ENCODE measurements around the gene MAD1L1. TPM values are rescaled to one million over a fixed set of nuclear protein-coding genes. Genes with fewer than 3 reads are reported as not detected.

MAD1L1 gene
- total and polyA plus RNA-seq, 10 donors, result 47.3 to 118 (median 68.2) TPM

DNA sequence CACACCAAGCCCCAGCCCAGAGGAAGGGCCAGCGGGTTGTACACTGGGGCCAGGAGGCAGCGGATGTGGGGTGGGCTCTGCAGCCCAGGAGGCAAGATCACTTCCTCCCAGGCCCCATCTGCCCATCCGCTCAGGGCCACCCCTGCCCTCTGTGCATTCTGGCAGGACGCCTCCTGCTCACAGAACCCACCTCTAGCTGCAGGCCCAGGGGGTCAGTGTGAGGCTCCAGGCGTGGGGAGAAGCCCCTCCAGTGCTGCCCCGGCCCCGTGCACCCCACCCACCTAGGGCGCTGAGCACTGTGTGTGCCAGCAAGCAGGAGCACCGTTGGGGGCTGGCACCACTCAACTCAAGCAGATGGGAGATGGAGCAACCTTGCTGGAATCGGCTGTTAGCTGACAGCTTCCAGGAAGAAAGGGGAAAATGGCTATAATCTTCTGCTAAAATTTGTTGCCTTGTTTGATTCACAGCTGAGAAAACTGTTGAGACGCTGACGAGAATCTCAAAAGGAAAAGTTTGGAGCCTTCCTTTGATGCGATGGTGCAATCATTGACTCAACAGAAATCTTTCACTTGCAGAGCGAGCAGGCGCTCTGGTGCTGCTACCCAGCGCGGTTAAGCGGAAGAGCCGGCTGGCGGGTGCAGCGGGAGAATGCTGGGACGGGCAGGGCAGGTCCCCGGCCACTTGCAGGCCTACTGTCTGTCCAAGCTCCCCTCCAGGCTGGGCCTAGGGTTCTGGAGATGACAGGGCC lies 286.5 kb downstream of the MAD1L1 start:
- 75 to 93% (median 81%) methylated on average over 17 to 23 of the region's 23 CpGs for WGBS, 5 donors

GRCh38 chr7:1945558-1945957 lies 287.2 kb downstream of the MAD1L1 start:
- Histone ChIP-seq H3K4me1 (peaks cover 5 to 100% (median 56%) of the 10 kb centered on the region in 6 donors), H3K4me3 (no peak overlapping the region), H3K36me3 (peaks cover 0 to 28% (median 0%) of the 10 kb centered on the region in 6 donors), H3K27me3 (replicated peaks in 1 of 7) (no peaks in the 10 kb centered on the region), H3K9me3 (no peaks in the 10 kb centered on the region), H3K27ac (peak overlapping the region in 1 of 8 donors; percentile 66)
- DNase-seq, result peak; percentile 71
- no peak for TF ChIP-seq POLR2AphosphoS5 (IDR thresholded peaks at IDR 0.05)
- no peak for TF ChIP-seq POLR2A (IDR thresholded peaks at IDR 0.05)
- TF ChIP-seq, protein P1, sequence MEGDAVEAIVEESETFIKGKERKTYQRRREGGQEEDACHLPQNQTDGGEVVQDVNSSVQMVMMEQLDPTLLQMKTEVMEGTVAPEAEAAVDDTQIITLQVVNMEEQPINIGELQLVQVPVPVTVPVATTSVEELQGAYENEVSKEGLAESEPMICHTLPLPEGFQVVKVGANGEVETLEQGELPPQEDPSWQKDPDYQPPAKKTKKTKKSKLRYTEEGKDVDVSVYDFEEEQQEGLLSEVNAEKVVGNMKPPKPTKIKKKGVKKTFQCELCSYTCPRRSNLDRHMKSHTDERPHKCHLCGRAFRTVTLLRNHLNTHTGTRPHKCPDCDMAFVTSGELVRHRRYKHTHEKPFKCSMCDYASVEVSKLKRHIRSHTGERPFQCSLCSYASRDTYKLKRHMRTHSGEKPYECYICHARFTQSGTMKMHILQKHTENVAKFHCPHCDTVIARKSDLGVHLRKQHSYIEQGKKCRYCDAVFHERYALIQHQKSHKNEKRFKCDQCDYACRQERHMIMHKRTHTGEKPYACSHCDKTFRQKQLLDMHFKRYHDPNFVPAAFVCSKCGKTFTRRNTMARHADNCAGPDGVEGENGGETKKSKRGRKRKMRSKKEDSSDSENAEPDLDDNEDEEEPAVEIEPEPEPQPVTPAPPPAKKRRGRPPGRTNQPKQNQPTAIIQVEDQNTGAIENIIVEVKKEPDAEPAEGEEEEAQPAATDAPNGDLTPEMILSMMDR (IDR thresholded peaks at IDR 0.05 in 8 of 11, conservative IDR thresholded peaks at IDR 0.05 in 3 of 11), result no peak
- intact Hi-C loops (cut with DNase I; ENCODE audit: low total_unique reads), result no loop called here
- WGBS, 5 donors, result 81 to 84% (median 82%) methylated on average over 13 to 14 of the region's 14 CpGs

More for the DNA sequence above, 286.5 kb downstream of the MAD1L1 start:
- Histone ChIP-seq H3K27ac (peak overlapping the region in 6 of 8 donors; percentile 43 to 66 (median 57)), H3K9me3 (no peaks in the 10 kb centered on the region), H3K36me3 (peaks cover 0 to 28% (median 0%) of the 10 kb centered on the region in 6 donors), H3K27me3 (replicated peaks in 1 of 7) (no peaks in the 10 kb centered on the region), H3K4me1 (peaks cover 5 to 100% (median 56%) of the 10 kb centered on the region in 6 donors), H3K4me3 (no peak overlapping the region)
- TF ChIP-seq POLR2A (IDR thresholded peaks at IDR 0.05) (no peak), POLR2AphosphoS5 (IDR thresholded peaks at IDR 0.05) (peak in 1 of 3 donors; percentile 41)
- TF ChIP-seq, protein P1 (IDR thresholded peaks at IDR 0.05 in 8 of 11, conservative IDR thresholded peaks at IDR 0.05 in 3 of 11), result no peak
- intact Hi-C loops (cut with DNase I; ENCODE audit: low total_unique reads), result no loop called here
- DNase-seq, result peak; percentile 61

DNA sequence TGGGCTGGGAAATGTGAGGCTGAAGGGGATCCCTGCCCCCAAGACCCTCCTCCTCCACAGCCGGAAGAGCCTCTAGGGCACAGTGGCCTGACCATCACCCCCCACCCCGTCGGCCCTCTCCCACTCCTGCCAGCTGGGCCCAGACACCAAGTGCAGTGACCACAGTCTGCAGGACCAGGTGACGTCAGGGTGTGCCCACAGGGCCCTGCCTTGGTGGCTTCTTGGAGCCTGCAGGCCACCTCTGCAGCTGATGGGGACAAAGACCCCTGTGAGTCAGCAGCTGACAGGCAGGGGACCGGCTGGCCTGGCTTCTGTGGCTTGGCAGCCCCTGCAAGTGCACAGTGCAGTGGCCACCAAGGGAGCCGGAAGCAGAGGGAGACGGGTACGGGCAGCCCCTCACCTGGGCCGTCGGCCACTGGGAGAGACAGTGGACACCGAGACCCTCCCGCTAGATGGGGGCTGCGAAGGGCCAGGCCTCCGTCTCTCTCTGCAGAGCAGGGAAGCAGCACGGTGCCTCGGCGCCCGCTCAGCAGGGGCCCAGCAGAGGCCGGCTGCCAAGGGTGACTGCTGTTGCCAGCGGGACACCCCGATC lies 288.0 kb downstream of the MAD1L1 start:
- DNase-seq, result peak; percentile 74
- TF ChIP-seq POLR2AphosphoS5 (IDR thresholded peaks at IDR 0.05) (no peak), POLR2A (IDR thresholded peaks at IDR 0.05) (no peak)
- TF ChIP-seq, protein P1 (IDR thresholded peaks at IDR 0.05 in 8 of 11, conservative IDR thresholded peaks at IDR 0.05 in 3 of 11), result no peak
- H3K36me3 ChIP-seq, result peaks cover 0 to 22% (median 0%) of the 10 kb centered on the region in 6 donors
- H3K27me3 ChIP-seq (replicated peaks in 1 of 7), result no peaks in the 10 kb centered on the region
- no peaks in the 10 kb centered on the region for H3K9me3 ChIP-seq
- WGBS, 5 donors, result 66 to 92% (median 92%) methylated on average over 5 to 21 of the region's 21 CpGs
- H3K4me3 ChIP-seq, result no peak overlapping the region
- intact Hi-C loops (cut with DNase I; ENCODE audit: low total_unique reads), result no loop called here
- peak overlapping the region in 1 of 8 donors; percentile 6 for H3K27ac ChIP-seq
- peaks cover 11 to 100% (median 58%) of the 10 kb centered on the region in 6 donors for H3K4me1 ChIP-seq
